HEK293 (cell line): Measurements from ENCODE around the gene TRABD2A.

ENCODE experiments used
- CTCF ChIA-PET: fragments of 350-600 bp; formaldehyde crosslinking; extraction: SDS; loops from one replicate; lab custom pipeline; 2021; ENCODE audit warnings: antibody characterized with exemption; lab: Yijun Ruan, JAX
- POLR2A ChIA-PET: fragments of 300-600 bp; formaldehyde crosslinking; extraction: SDS; loops from one replicate; lab custom pipeline; 2020; ENCODE audit warnings: antibody characterized with exemption, inconsistent platforms; lab: Yijun Ruan, JAX
- H3K27ac ChIP-seq: fragments of 200-500 bp; sonication (Bioruptor generic); 2 replicates; pipeline ENCODE4 v1.5.1; 2014; ENCODE audit warnings: low read depth, low read length, control low read depth, inconsistent platforms; ENCODE audit errors: extremely low read depth
- H3K36me3 ChIP-seq, 2 experiments: fragments of 200-500 bp in 1 of 2; sonication (Bioruptor generic) in 1 of 2; 1 replicate in 1 of 2; 2 replicates in 1 of 2; pipeline ENCODE4 v1.5.1; 2014 to 2017; ENCODE audit warnings: inconsistent platforms in 2 of 2, low read length in 2 of 2; ENCODE audit not compliant: control insufficient read depth in 2 of 2, insufficient read depth in 1 of 2
- H3K4me1 ChIP-seq: fragments of 200-500 bp; sonication (Bioruptor generic); 2 replicates; pipeline ENCODE4 v1.5.1; 2014; ENCODE audit warnings: mild to moderate bottlenecking, low read length, inconsistent platforms; ENCODE audit not compliant: control insufficient read depth, insufficient read depth
- H3K4me3 ChIP-seq: 2 replicates; pipeline ENCODE4 v1.5.1; 2011; ENCODE audit warnings: low read depth, mild to moderate bottlenecking, control low read depth, low read length, moderate library complexity
- H3K9me3 ChIP-seq: fragments of 200-500 bp; sonication (Bioruptor generic); 2 replicates; pipeline ENCODE4 v1.5.1; 2014; ENCODE audit warnings: low read depth, low read length, inconsistent platforms; ENCODE audit not compliant: control insufficient read depth, insufficient read depth
- GFI1B ChIP-seq: fragments of 450-650 bp; formaldehyde crosslinking; IDR thresholded peaks from 2 replicates; pipeline ENCODE4 v1.5.1; 2016; ENCODE audit warnings: missing biosample characterization, missing genetic modification characterization
- ZBTB48 ChIP-seq: fragments of 450-650 bp; formaldehyde crosslinking; IDR thresholded peaks from 2 replicates; pipeline ENCODE4 v1.5.1; 2016; ENCODE audit warnings: missing biosample characterization, missing genetic modification characterization
- ZBTB49 ChIP-seq: fragments of 450-650 bp; formaldehyde crosslinking; IDR thresholded peaks from 2 replicates; pipeline ENCODE4 v1.5.1; 2016; ENCODE audit warnings: missing biosample characterization, missing genetic modification characterization, low read depth
- ZNF16 ChIP-seq: fragments of 450-650 bp; formaldehyde crosslinking; IDR thresholded peaks from 2 replicates; pipeline ENCODE4 v1.5.1; 2016; ENCODE audit warnings: low read depth, missing biosample characterization, missing genetic modification characterization
- ZNF214 ChIP-seq: fragments of 450-650 bp; formaldehyde crosslinking; IDR thresholded peaks from 2 replicates; pipeline ENCODE4 v1.5.1; 2017; ENCODE audit warnings: missing biosample characterization, mild to moderate bottlenecking, missing genetic modification characterization, borderline replicate concordance
- ZNF221 ChIP-seq: fragments of 450-650 bp; formaldehyde crosslinking; IDR thresholded peaks from 2 replicates; pipeline ENCODE4 v1.5.1; 2017; ENCODE audit warnings: missing biosample characterization, missing genetic modification characterization, borderline replicate concordance
- ZNF398 ChIP-seq: fragments of 450-650 bp; formaldehyde crosslinking; IDR thresholded peaks from 2 replicates; pipeline ENCODE4 v1.5.1; 2017; ENCODE audit warnings: missing biosample characterization, missing genetic modification characterization
- ZNF549 ChIP-seq: fragments of 450-650 bp; IDR thresholded peaks from 2 replicates; pipeline ENCODE4 v1.5.1; 2018; ENCODE audit warnings: missing biosample characterization, missing genetic modification characterization, mild to moderate bottlenecking, inconsistent platforms, moderate library complexity
- ZNF555 ChIP-seq: fragments of 450-650 bp; formaldehyde crosslinking; conservative IDR thresholded peaks from 2 replicates; pipeline ENCODE4 v1.5.1; 2017; ENCODE audit warnings: missing biosample characterization, mild to moderate bottlenecking, missing genetic modification characterization, inconsistent platforms
- ZNF561 ChIP-seq: fragments of 450-650 bp; IDR thresholded peaks from 2 replicates; pipeline ENCODE4 v1.5.1; 2018; ENCODE audit warnings: missing biosample characterization, missing genetic modification characterization, borderline replicate concordance
- ZNF626 ChIP-seq: fragments of 450-650 bp; sonication (Bioruptor Pico); formaldehyde crosslinking; IDR thresholded peaks from 2 replicates; pipeline ENCODE4 v1.5.1; 2018; ENCODE audit warnings: missing biosample characterization, missing genetic modification characterization, inconsistent platforms
- ZNF670 ChIP-seq: fragments of 450-650 bp; formaldehyde crosslinking; IDR thresholded peaks from 2 replicates; pipeline ENCODE4 v1.5.1; 2016; ENCODE audit warnings: missing biosample characterization, missing genetic modification characterization, low read depth
- ZNF704 ChIP-seq: fragments of 450-650 bp; formaldehyde crosslinking; IDR thresholded peaks from 2 replicates; pipeline ENCODE4 v1.5.1; 2016; ENCODE audit warnings: missing biosample characterization, missing genetic modification characterization
- ZNF707 ChIP-seq: fragments of 450-650 bp; formaldehyde crosslinking; IDR thresholded peaks from 2 replicates; pipeline ENCODE4 v1.5.1; 2016; ENCODE audit warnings: missing biosample characterization, missing genetic modification characterization
- ZSCAN30 ChIP-seq: fragments of 450-650 bp; IDR thresholded peaks from 2 replicates; pipeline ENCODE4 v1.5.1; 2018; ENCODE audit warnings: missing biosample characterization, mild to moderate bottlenecking, missing genetic modification characterization, moderate library complexity
- TF ChIP-seq, protein P1 (sequence below): fragments of 450-650 bp; formaldehyde crosslinking; IDR thresholded peaks from 2 replicates; pipeline ENCODE4 v1.5.1; 2016; ENCODE audit warnings: missing biosample characterization, missing genetic modification characterization
- TF ChIP-seq, protein P2 (sequence below): fragments of 450-650 bp; formaldehyde crosslinking; IDR thresholded peaks from 2 replicates; pipeline ENCODE4 v1.5.1; 2016; ENCODE audit warnings: missing biosample characterization, missing genetic modification characterization
- TF ChIP-seq, protein P3 (sequence below): fragments of 450-650 bp; formaldehyde crosslinking; IDR thresholded peaks from 2 replicates; pipeline ENCODE4 v1.5.1; 2016; ENCODE audit warnings: missing biosample characterization, missing genetic modification characterization, low read depth

The TRABD2A gene

GRCh38 chr2:84897773-84898172 is 16.9 kb upstream of the TRABD2A start:
- Histone ChIP-seq H3K4me3 (no peak overlapping the region), H3K9me3 (no peaks in the 10 kb centered on the region), H3K36me3 (no peaks in the 10 kb centered on the region), H3K4me1 (no peaks in the 10 kb centered on the region), H3K27ac (no peak overlapping the region)
- ChIA-PET POLR2A (no interaction called here), CTCF (interaction anchor here (1.2 kb wide), 2 partner anchors 28 to 403 kb away, joined by 3 to 15 read pairs; no protein-coding TSS in a partner anchor)
- no peak for TF ChIP-seq ZNF214
- no peak for TF ChIP-seq ZBTB48 (tag by site-specific recombination)
- TF ChIP-seq, protein P1, sequence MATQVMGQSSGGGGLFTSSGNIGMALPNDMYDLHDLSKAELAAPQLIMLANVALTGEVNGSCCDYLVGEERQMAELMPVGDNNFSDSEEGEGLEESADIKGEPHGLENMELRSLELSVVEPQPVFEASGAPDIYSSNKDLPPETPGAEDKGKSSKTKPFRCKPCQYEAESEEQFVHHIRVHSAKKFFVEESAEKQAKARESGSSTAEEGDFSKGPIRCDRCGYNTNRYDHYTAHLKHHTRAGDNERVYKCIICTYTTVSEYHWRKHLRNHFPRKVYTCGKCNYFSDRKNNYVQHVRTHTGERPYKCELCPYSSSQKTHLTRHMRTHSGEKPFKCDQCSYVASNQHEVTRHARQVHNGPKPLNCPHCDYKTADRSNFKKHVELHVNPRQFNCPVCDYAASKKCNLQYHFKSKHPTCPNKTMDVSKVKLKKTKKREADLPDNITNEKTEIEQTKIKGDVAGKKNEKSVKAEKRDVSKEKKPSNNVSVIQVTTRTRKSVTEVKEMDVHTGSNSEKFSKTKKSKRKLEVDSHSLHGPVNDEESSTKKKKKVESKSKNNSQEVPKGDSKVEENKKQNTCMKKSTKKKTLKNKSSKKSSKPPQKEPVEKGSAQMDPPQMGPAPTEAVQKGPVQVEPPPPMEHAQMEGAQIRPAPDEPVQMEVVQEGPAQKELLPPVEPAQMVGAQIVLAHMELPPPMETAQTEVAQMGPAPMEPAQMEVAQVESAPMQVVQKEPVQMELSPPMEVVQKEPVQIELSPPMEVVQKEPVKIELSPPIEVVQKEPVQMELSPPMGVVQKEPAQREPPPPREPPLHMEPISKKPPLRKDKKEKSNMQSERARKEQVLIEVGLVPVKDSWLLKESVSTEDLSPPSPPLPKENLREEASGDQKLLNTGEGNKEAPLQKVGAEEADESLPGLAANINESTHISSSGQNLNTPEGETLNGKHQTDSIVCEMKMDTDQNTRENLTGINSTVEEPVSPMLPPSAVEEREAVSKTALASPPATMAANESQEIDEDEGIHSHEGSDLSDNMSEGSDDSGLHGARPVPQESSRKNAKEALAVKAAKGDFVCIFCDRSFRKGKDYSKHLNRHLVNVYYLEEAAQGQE (tag by site-specific recombination), result no peak
- no peak for TF ChIP-seq ZSCAN30 (tag by site-specific recombination)
- no peak for TF ChIP-seq ZNF16 (tag by site-specific recombination)
- no peak for TF ChIP-seq ZNF221 (tag by site-specific recombination)
- no peak for TF ChIP-seq ZNF398 (tag by site-specific recombination)
- TF ChIP-seq ZNF626 (tag by site-specific recombination), result no peak
- TF ChIP-seq, protein P2, sequence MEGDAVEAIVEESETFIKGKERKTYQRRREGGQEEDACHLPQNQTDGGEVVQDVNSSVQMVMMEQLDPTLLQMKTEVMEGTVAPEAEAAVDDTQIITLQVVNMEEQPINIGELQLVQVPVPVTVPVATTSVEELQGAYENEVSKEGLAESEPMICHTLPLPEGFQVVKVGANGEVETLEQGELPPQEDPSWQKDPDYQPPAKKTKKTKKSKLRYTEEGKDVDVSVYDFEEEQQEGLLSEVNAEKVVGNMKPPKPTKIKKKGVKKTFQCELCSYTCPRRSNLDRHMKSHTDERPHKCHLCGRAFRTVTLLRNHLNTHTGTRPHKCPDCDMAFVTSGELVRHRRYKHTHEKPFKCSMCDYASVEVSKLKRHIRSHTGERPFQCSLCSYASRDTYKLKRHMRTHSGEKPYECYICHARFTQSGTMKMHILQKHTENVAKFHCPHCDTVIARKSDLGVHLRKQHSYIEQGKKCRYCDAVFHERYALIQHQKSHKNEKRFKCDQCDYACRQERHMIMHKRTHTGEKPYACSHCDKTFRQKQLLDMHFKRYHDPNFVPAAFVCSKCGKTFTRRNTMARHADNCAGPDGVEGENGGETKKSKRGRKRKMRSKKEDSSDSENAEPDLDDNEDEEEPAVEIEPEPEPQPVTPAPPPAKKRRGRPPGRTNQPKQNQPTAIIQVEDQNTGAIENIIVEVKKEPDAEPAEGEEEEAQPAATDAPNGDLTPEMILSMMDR, result no peak
- no peak for TF ChIP-seq ZNF555 (tag by site-specific recombination)
- TF ChIP-seq GFI1B (tag by site-specific recombination), result no peak
- no peak for TF ChIP-seq ZNF549 (tag by site-specific recombination)
- TF ChIP-seq ZNF561 (tag by site-specific recombination), result no peak
- TF ChIP-seq ZNF670 (tag by site-specific recombination), result no peak
- no peak for TF ChIP-seq ZBTB49 (tag by site-specific recombination)
- TF ChIP-seq ZNF704 (tag by site-specific recombination), result no peak
- TF ChIP-seq, protein P3, sequence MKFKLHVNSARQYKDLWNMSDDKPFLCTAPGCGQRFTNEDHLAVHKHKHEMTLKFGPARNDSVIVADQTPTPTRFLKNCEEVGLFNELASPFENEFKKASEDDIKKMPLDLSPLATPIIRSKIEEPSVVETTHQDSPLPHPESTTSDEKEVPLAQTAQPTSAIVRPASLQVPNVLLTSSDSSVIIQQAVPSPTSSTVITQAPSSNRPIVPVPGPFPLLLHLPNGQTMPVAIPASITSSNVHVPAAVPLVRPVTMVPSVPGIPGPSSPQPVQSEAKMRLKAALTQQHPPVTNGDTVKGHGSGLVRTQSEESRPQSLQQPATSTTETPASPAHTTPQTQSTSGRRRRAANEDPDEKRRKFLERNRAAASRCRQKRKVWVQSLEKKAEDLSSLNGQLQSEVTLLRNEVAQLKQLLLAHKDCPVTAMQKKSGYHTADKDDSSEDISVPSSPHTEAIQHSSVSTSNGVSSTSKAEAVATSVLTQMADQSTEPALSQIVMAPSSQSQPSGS (tag by site-specific recombination), result no peak
- TF ChIP-seq ZNF707 (tag by site-specific recombination), result no peak
